Measurements from ENCODE around the gene TRIM29.

The TRIM29 gene

GRCh38 chr11:120130991-120131760, 6.7 kb downstream of the TRIM29 start:
- Histone ChIP-seq H3K4me1 (ENCODE audit: insufficient read depth, low read length) (no peaks in the 10 kb centered on the region), H3K36me3 (ENCODE audit: insufficient read depth, low read length) (no peaks in the 10 kb centered on the region), H2AFZ (ENCODE audit: low read depth, low read length) (no peak overlapping the region), H3K4me3 (ENCODE audit: low read length) (no peak overlapping the region), H3K9me3 (ENCODE audit: low read length) (no peaks in the 10 kb centered on the region), H3K27me3 (ENCODE audit: insufficient read depth, low read length) (peaks cover 35% of the 10 kb centered on the region)

DNA sequence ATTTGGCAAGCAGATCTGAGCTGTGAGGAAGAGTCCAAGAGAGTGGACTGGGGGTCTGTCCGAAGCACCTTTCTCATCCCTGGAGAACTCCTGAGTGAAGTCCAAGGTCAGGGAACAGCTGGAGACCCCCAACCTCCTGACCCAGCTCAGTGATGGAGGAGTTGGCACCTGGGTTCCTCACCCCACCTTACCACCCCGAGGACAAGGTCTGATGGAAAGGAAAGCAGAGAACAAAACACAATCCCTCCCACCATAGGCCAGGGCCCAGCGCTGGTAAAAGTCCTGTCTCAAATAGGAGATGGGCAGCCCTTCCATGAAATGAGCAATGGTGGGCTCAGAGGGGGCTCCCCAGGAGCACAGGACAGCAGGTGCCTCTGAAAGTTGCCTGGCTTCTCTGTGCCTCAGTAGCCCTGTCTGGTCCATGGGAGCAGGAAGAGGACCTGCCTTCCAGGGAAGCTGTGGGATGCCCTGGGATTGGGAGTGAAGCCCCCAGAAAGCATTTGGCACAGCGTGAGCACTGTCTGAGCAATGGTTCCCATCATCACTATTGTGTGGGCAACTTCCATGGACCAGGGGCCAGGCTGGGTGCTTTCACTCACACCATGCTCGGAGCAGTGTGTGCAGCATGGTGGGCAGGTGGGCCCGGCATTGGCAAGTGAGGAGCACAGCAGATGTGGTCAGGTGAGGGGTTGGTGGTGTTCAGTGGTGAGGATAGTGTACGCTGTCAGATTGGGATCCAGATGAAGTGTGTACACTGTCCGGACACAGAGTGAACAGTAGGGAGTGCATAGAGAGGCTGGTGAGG, 7.5 kb downstream of the TRIM29 start:
- no peak overlapping the region for H3K4me3 ChIP-seq (ENCODE audit: low read length)
- peaks cover 29% of the 10 kb centered on the region for H3K27me3 ChIP-seq (ENCODE audit: insufficient read depth, low read length)
- no peaks in the 10 kb centered on the region for H3K36me3 ChIP-seq (ENCODE audit: insufficient read depth, low read length)
- H3K4me1 ChIP-seq (ENCODE audit: insufficient read depth, low read length), result no peaks in the 10 kb centered on the region
- no peaks in the 10 kb centered on the region for H3K9me3 ChIP-seq (ENCODE audit: low read length)
- H2AFZ ChIP-seq (ENCODE audit: low read depth, low read length), result no peak overlapping the region

DNA sequence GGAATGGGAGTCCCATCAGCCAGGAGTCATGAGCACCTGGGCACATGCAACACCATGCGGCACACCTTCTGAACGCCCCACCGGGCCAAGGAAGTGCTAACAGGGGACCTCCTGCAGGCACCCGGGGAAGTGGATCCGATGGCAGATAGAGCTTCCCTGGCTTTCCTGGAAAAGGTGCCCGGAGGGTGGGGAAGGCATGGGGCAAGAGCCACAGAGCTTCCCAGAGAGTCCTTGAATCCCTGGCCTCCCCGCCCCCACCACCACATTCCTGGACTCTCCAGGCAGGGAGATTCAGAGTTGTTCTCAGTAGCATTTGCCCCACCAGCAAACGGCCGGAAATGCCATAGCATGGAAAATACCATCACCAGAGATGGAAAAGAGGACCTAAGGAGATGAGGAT, 8.3 kb downstream of the TRIM29 start:
- H3K27me3 ChIP-seq (ENCODE audit: insufficient read depth, low read length), result peaks cover 27% of the 10 kb centered on the region
- no peak overlapping the region for H2AFZ ChIP-seq (ENCODE audit: low read depth, low read length)
- H3K9me3 ChIP-seq (ENCODE audit: low read length), result no peaks in the 10 kb centered on the region
- H3K36me3 ChIP-seq (ENCODE audit: insufficient read depth, low read length), result no peaks in the 10 kb centered on the region
- no peak overlapping the region for H3K4me3 ChIP-seq (ENCODE audit: low read length)
- no peaks in the 10 kb centered on the region for H3K4me1 ChIP-seq (ENCODE audit: insufficient read depth, low read length)

- Histone ChIP-seq H3K4me3 (ENCODE audit: low read length) (no peak overlapping the region), H3K4me1 (ENCODE audit: insufficient read depth, low read length) (no peaks in the 10 kb centered on the region), H3K36me3 (ENCODE audit: insufficient read depth, low read length) (no peaks in the 10 kb centered on the region), H3K9me3 (ENCODE audit: low read length) (no peaks in the 10 kb centered on the region), H3K27me3 (ENCODE audit: insufficient read depth, low read length) (peaks cover 17% of the 10 kb centered on the region), H2AFZ (ENCODE audit: low read depth, low read length) (no peak overlapping the region)
Measured at GRCh38 chr11:120128392-120129119, 9.4 kb downstream of the TRIM29 start.

- Histone ChIP-seq H3K27me3 (ENCODE audit: insufficient read depth, low read length) (peaks cover 19% of the 10 kb centered on the region), H3K9me3 (ENCODE audit: low read length) (no peaks in the 10 kb centered on the region)
Measured at GRCh38 chr11:120127236-120127635, 10.7 kb downstream of the TRIM29 start.

DNA sequence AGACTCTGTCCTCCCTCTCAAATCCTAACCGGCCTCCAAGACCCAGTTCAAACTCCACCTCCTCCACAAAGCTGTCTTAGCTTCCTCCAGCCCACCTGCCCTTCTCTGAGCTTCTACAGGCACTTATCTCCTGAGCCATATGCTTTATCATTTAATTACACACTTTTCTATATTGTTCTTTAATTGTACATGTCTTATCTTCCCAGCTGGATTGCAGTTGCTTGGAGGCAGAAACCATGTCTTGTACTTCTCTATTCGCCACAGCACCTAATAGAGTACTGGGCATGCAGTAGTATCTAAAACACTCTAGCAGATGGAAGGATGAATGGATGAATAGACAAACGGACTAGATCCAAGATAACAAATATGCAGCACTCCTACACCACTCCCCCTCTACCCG, 11.3 kb downstream of the TRIM29 start:
- Histone ChIP-seq H3K4me1 (ENCODE audit: insufficient read depth, low read length) (no peaks in the 10 kb centered on the region), H3K27me3 (ENCODE audit: insufficient read depth, low read length) (peaks cover 16% of the 10 kb centered on the region), H3K4me3 (ENCODE audit: low read length) (no peak overlapping the region), H2AFZ (ENCODE audit: low read depth, low read length) (no peak overlapping the region), H3K9me3 (ENCODE audit: low read length) (no peaks in the 10 kb centered on the region), H3K36me3 (ENCODE audit: insufficient read depth, low read length) (no peaks in the 10 kb centered on the region)

More at GRCh38 chr11:120127236-120127635, 10.7 kb downstream of the TRIM29 start:
- Histone ChIP-seq H3K36me3 (ENCODE audit: insufficient read depth, low read length) (no peaks in the 10 kb centered on the region), H2AFZ (ENCODE audit: low read depth, low read length) (no peak overlapping the region), H3K4me1 (ENCODE audit: insufficient read depth, low read length) (no peaks in the 10 kb centered on the region), H3K4me3 (ENCODE audit: low read length) (no peak overlapping the region)

- H3K4me1 ChIP-seq (ENCODE audit: insufficient read depth, low read length), result no peaks in the 10 kb centered on the region
- H3K4me3 ChIP-seq (ENCODE audit: low read length), result no peak overlapping the region
- no peaks in the 10 kb centered on the region for H3K36me3 ChIP-seq (ENCODE audit: insufficient read depth, low read length)
- no peak overlapping the region for H2AFZ ChIP-seq (ENCODE audit: low read depth, low read length)
- peaks cover 10% of the 10 kb centered on the region for H3K27me3 ChIP-seq (ENCODE audit: insufficient read depth, low read length)
- H3K9me3 ChIP-seq (ENCODE audit: low read length), result no peaks in the 10 kb centered on the region
Measured at GRCh38 chr11:120125509-120125908, 12.4 kb downstream of the TRIM29 start.

- H3K4me1 ChIP-seq (ENCODE audit: insufficient read depth, low read length), result no peaks in the 10 kb centered on the region
- H2AFZ ChIP-seq (ENCODE audit: low read depth, low read length), result no peak overlapping the region
- no peaks in the 10 kb centered on the region for H3K36me3 ChIP-seq (ENCODE audit: insufficient read depth, low read length)
- H3K9me3 ChIP-seq (ENCODE audit: low read length), result no peaks in the 10 kb centered on the region
- H3K4me3 ChIP-seq (ENCODE audit: low read length), result no peak overlapping the region
- H3K27me3 ChIP-seq (ENCODE audit: insufficient read depth, low read length), result peaks cover 8% of the 10 kb centered on the region
Measured at GRCh38 chr11:120125024-120125423, 12.9 kb downstream of the TRIM29 start.

DNA sequence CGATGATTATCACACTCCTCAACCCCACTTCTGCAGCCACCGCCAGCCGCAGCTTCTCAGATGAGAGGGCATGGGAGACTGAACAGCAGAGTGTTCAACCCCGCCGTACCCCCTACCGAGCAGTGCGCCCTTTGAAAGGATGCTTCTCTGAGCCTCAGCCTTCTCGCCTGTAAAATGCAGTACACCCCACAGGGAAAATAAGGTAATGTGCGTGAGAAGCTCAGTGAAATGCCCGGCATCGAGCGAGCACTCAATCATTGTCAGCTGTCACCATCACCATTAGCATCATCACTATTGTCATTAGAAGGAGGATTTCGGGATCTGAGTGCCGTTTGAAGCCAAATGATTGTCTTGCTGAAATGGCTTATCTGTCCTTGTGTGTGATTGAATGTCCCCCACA, 13.6 kb downstream of the TRIM29 start:
- H3K4me3 ChIP-seq (ENCODE audit: low read length), result no peak overlapping the region
- no peaks in the 10 kb centered on the region for H3K9me3 ChIP-seq (ENCODE audit: low read length)
- no peaks in the 10 kb centered on the region for H3K36me3 ChIP-seq (ENCODE audit: insufficient read depth, low read length)
- no peaks in the 10 kb centered on the region for H3K4me1 ChIP-seq (ENCODE audit: insufficient read depth, low read length)
- peaks cover 8% of the 10 kb centered on the region for H3K27me3 ChIP-seq (ENCODE audit: insufficient read depth, low read length)
- H2AFZ ChIP-seq (ENCODE audit: low read depth, low read length), result no peak overlapping the region

DNA sequence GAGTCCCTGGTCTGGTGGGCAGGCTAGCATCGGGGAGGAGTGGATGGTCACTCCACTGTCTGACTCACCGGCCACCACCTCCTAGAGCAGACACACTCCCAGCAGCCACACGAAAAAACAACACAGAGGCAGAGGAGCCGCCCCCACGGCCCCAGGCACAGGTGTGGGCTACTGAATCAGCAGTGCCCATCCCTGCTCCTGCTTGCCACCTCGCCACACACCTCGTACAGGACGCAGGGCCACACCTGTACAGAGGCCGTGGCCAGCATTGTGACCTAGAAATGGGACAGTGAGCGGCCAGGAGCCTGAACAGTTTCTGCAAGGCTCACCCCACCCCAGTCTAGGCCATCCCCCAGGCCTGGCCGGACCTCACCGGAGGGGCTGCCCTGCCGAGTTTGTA, 14.0 kb downstream of the TRIM29 start:
- no peaks in the 10 kb centered on the region for H3K4me1 ChIP-seq (ENCODE audit: insufficient read depth, low read length)

GRCh38 chr11:120122924-120123683, 14.8 kb downstream of the TRIM29 start:
- no peak overlapping the region for H3K4me3 ChIP-seq (ENCODE audit: low read length)
- no peak overlapping the region for H2AFZ ChIP-seq (ENCODE audit: low read depth, low read length)
- no peaks in the 10 kb centered on the region for H3K4me1 ChIP-seq (ENCODE audit: insufficient read depth, low read length)
- no peaks in the 10 kb centered on the region for H3K9me3 ChIP-seq (ENCODE audit: low read length)
- H3K27me3 ChIP-seq (ENCODE audit: insufficient read depth, low read length), result peaks cover 11% of the 10 kb centered on the region
- H3K36me3 ChIP-seq (ENCODE audit: insufficient read depth, low read length), result no peaks in the 10 kb centered on the region

More for the DNA sequence above, 14.0 kb downstream of the TRIM29 start:
- no peak overlapping the region for H2AFZ ChIP-seq (ENCODE audit: low read depth, low read length)
- no peak overlapping the region for H3K4me3 ChIP-seq (ENCODE audit: low read length)
- H3K27me3 ChIP-seq (ENCODE audit: insufficient read depth, low read length), result peaks cover 8% of the 10 kb centered on the region
- H3K9me3 ChIP-seq (ENCODE audit: low read length), result no peaks in the 10 kb centered on the region
- H3K36me3 ChIP-seq (ENCODE audit: insufficient read depth, low read length), result no peaks in the 10 kb centered on the region

DNA sequence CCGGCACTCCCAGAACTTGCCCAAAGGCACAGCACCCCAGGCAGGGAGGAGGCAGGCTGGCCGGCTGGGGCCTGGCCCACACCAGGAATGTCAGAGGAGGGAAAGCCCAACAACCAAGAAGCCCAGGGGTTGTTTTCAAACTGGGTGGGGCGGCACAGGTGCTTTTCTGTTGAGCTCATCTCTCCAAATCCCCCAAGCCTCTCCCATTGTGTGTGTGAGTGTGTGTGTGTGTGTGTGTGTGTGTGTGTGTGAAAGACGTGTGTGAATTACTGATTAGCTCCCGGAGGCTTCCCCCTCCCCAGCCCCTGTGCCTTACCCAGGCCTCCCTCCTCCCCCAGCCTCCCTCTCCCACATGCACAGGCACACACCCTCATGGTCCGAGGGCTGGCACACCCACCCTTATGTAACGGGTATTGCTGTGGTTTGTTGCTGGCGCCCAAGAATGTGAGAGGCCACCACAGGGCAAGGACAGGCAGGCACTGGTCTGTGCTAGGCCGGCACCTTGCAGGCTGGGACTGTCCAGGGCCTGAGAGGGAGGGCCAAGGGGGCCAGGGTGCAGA, 15.9 kb downstream of the TRIM29 start:
- Histone ChIP-seq H2AFZ (ENCODE audit: low read depth, low read length) (no peak overlapping the region), H3K4me1 (ENCODE audit: insufficient read depth, low read length) (no peaks in the 10 kb centered on the region), H3K27me3 (ENCODE audit: insufficient read depth, low read length) (peaks cover 14% of the 10 kb centered on the region), H3K4me3 (ENCODE audit: low read length) (no peak overlapping the region), H3K36me3 (ENCODE audit: insufficient read depth, low read length) (no peaks in the 10 kb centered on the region), H3K9me3 (ENCODE audit: low read length) (no peaks in the 10 kb centered on the region)
